GM12878 (cell line): ENCODE results near the gene SLC9C1. TPM values are rescaled to one million over a fixed set of nuclear protein-coding genes. Genes with fewer than 3 reads are reported as not detected.
A peak's percentile ranks its signal among the peaks of the same experiment; 100 is the strongest.
"Not testable (repeated sequence)": the region's sequence is repeated elsewhere in the genome, so short reads cannot be mapped to it uniquely, and the experiment has no call there.

ENCODE experiments used
- ATAC-seq: fragments of 200-7000 bp; cut with Tn5 transposase; 3 replicates; pipeline ENCODE4 v1.9.1; 2020; ENCODE audit warnings: mild to moderate bottlenecking, moderate library complexity
- BruUV-seq: library from RNA; stranded (reverse); fragments of 400-500 nt; replicated peaks from 2 replicates; lab custom pipeline; 2021; lab: Mats Ljungman, UMichigan
- CTCF ChIA-PET: fragments of 300-600 bp; sonication (Branson Sonifier 250); formaldehyde crosslinking; extraction: SDS; loops from one replicate; lab custom pipeline; 2021; ENCODE audit warnings: inconsistent platforms; lab: Yijun Ruan, JAX
- POLR2A ChIA-PET: fragments of 350-600 bp; formaldehyde crosslinking; extraction: SDS; loops from one replicate; lab custom pipeline; 2021; ENCODE audit warnings: inconsistent platforms; lab: Charles Lee
- RAD21 ChIA-PET: fragments of 300-600 bp; sonication (Branson Sonifier 250); formaldehyde crosslinking; loops from one replicate; lab custom pipeline; 2023; ENCODE audit warnings: antibody characterized with exemption; ENCODE audit not compliant: unreplicated experiment; lab: Charles Lee
- SMC1A ChIA-PET: fragments of 300-600 bp; sonication (Branson Sonifier 250); formaldehyde crosslinking; loops from one replicate; lab custom pipeline; 2023; ENCODE audit not compliant: unreplicated experiment, uncharacterized antibody; lab: Charles Lee
- DNase-seq: peaks from one replicate; pipeline ENCODE4 v3.0.0-alpha.2; 2011; ENCODE audit warnings: low read depth, low spot score
- FAIRE-seq: peaks from 3 replicates; lab custom pipeline; 2011; peaks lifted over from hg19 to GRCh38; lab: Jason Lieb, UNC
- H2AFZ ChIP-seq: 2 replicates; pipeline ENCODE4 v1.6.0; 2011; ENCODE audit warnings: low read depth, low read length, control low read depth; ENCODE audit not compliant: control insufficient read depth
- H3K27ac ChIP-seq: 2 replicates; pipeline ENCODE4 v1.5.1; 2011; ENCODE audit warnings: control low read depth; ENCODE audit not compliant: control insufficient read depth, insufficient read depth
- H3K27me3 ChIP-seq, 2 experiments: replicated peaks in 1 of 2; 2 replicates each; pipeline versions ENCODE4 v1.6.0 to v1.6.1; 2011; ENCODE audit warnings: low read length in 1 of 2; ENCODE audit not compliant: control insufficient read depth in 2 of 2, insufficient read depth in 2 of 2
- H3K36me3 ChIP-seq, 2 experiments: 2 replicates each; pipeline ENCODE4 v1.5.1; 2011; ENCODE audit warnings: low read length in 1 of 2; ENCODE audit not compliant: control insufficient read depth in 2 of 2, insufficient read depth in 2 of 2
- H3K4me1 ChIP-seq: 2 replicates; pipeline ENCODE4 v1.6.1; 2011; ENCODE audit warnings: mild to moderate bottlenecking, low read length, moderate library complexity, mixed read lengths; ENCODE audit not compliant: control insufficient read depth, insufficient read depth
- H3K4me2 ChIP-seq: 2 replicates; pipeline ENCODE4 v1.6.0; 2011; ENCODE audit warnings: control low read depth; ENCODE audit not compliant: control insufficient read depth, insufficient read depth
- H3K4me3 ChIP-seq: fragments of 200-600 bp; sonication (generic); 2 replicates; pipeline ENCODE4 v1.5.1; 2016
- H3K79me2 ChIP-seq: 2 replicates; pipeline ENCODE4 v1.6.0; 2011; ENCODE audit warnings: low read length; ENCODE audit not compliant: control insufficient read depth, insufficient read depth
- H3K9ac ChIP-seq: 2 replicates; pipeline ENCODE4 v1.8.0; 2011; ENCODE audit warnings: low read length, control low read depth, mixed read lengths; ENCODE audit not compliant: control insufficient read depth, insufficient read depth
- H3K9me3 ChIP-seq: replicated peaks from 3 replicates; pipeline ENCODE4 v1.5.1; 2011; ENCODE audit warnings: mild to moderate bottlenecking, low read length; ENCODE audit not compliant: control insufficient read depth, insufficient read depth
- H4K20me1 ChIP-seq: 2 replicates; pipeline ENCODE4 v1.6.0; 2011; ENCODE audit not compliant: control insufficient read depth, insufficient read depth
- CBX3 ChIP-seq: fragments of 200-600 bp; sonication (generic); IDR thresholded peaks from 2 replicates; pipeline ENCODE4 v1.6.1; 2016; ENCODE audit warnings: low read depth, borderline replicate concordance
- PRDM15 ChIP-seq: fragments of 450-650 bp; formaldehyde crosslinking; IDR thresholded peaks from 2 replicates; pipeline ENCODE4 v1.4.0; 2020; ENCODE audit warnings: mild to moderate bottlenecking, moderate library complexity
- STAT3 ChIP-seq: IDR thresholded peaks from 2 replicates; pipeline ENCODE4 v1.6.1; 2011; ENCODE audit warnings: low read depth, low read length, improper control_type of control experiment
- WGBS: methylation state at CpG from one replicate; pipeline ENCODE4 v1.1.6; 2016; ENCODE audit warnings: low lambda C conversion rate; ENCODE audit not compliant: insufficient replicate concordance, insufficient coverage; ENCODE audit errors: missing lambda C conversion rate; 5-methylcytosine and 5-hydroxymethylcytosine counted together
- in situ Hi-C: fragments of 300-500 bp; cut with MboI; formaldehyde crosslinking; loops from 9 replicates; pipeline ENCODE4 v1.14.3; 2018; ENCODE audit warnings: mixed read lengths
- intact Hi-C: fragments of 100-400 bp; cut with micrococcal nuclease; formaldehyde crosslinking; loops from one replicate; pipeline ENCODE4 v1.14.2; 2022; ENCODE audit not compliant: unreplicated experiment
- polyA plus RNA-seq, 11 experiments: library from polyadenylated mRNA; depleted of rRNA in 4 of 11; unstranded in 6 of 11; stranded (reverse) in 5 of 11; fragments of >200 nt; fragmentation: Nextera tagmentation in 4 of 11; fragmentation: Illumina TruSeq in 1 of 11; extraction: Ambion mirVana in 4 of 11; extraction: Trizol in 1 of 11; gene quantifications; 1 replicate in 1 of 11; 2 replicates in 10 of 11; pipeline versions ENCODE4 v1.2.1 to v1.2.3, GENCODE V29; 2011 to 2016; ENCODE audit warnings: inconsistent platforms in 2 of 11, missing spikeins in 2 of 11, low read depth in 1 of 11
- total RNA-seq, 4 experiments: library from RNA; depleted of rRNA in 3 of 4; stranded (reverse); fragments of >200 nt in 3 of 4; fragmentation: Illumina TruSeq in 1 of 4; extraction: Trizol in 1 of 4; gene quantifications; 2 replicates each; pipeline versions ENCODE4 v1.2.1 to v1.2.3, GENCODE V29; 2013 to 2021

The SLC9C1 gene
- total and polyA plus RNA-seq, 10 of the 15 experiments (the other 5 are each of a cell fraction or from before 2014, with no cell fraction given) = not detected

DNA sequence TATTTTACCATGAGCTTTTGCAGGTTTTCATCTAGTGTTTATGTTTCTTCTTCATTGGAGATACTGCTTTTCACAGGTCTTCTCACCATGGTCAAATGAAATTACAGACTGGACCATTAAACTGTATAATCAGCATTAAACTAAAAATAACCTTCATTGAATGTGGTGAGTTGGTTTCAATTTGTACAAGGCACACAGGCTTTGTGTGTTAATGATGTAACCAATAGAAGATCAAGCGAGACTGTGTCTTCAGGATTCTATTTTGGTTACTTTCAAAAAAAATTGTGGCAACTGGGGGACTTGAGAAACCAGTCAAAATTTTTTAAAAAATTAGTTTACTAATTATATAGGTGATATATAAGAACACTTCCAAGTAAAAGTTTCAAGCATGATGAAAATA, 106.7 kb downstream of the SLC9C1 start (continued):
- TF ChIP-seq PRDM15 (CRISPR knock-in tag) (no peak), STAT3 (no peak), CBX3 (no peak)

GRCh38 chr3:112185423-112186035, 108.5 kb downstream of the SLC9C1 start:
- intact Hi-C loops, H3K36me3 ChIP-seq, BruUV-seq, H3K9ac ChIP-seq, H4K20me1 ChIP-seq, DNase-seq, SMC1A ChIA-PET, H3K4me1 ChIP-seq, POLR2A ChIA-PET, RAD21 ChIA-PET, H3K79me2 ChIP-seq, FAIRE-seq, H3K27ac ChIP-seq, CTCF ChIA-PET, in situ Hi-C loops, H3K4me3 ChIP-seq, H3K9me3 ChIP-seq, H3K27me3 ChIP-seq: not testable (repeated sequence)
- 42% methylated on average over 17 of the region's 42 CpGs for WGBS
- peak overlapping the region; percentile 42; the same call in 1 of the 2 replicates for H3K4me2 ChIP-seq
- peak overlapping the region; percentile 17 for H2AFZ ChIP-seq
- ATAC-seq = peak; percentile 41
